Activated CD8-positive, alpha-beta T cell treated with anti-CD3 and anti-CD28 coated beads for 36 hours (primary cell): Measurements from ENCODE around the gene MTMR12. TPM values are rescaled to one million over a fixed set of nuclear protein-coding genes. Genes with fewer than 3 reads are reported as not detected.

Experiments
- ATAC-seq: fragments of 200-7000 bp; cut with Tn5 transposase; one replicate; pipeline ENCODE4 v1.10.0; 2021; ENCODE audit warnings: mild to moderate bottlenecking, moderate library complexity
- CTCF ChIA-PET: fragments of 350-600 bp; sonication (Branson Sonifier 250); formaldehyde crosslinking; loops from one replicate; lab custom pipeline; 2021; ENCODE audit warnings: antibody characterized with exemption; lab: Charles Lee
- POLR2A ChIA-PET: fragments of 350-600 bp; sonication (Branson Sonifier 250); formaldehyde crosslinking; loops from one replicate; lab custom pipeline; 2021; ENCODE audit warnings: antibody characterized with exemption; lab: Charles Lee
- DNase-seq: peaks from one replicate; pipeline ENCODE4 v3.0.0-alpha.2; 2020
- H3K27ac Mint-ChIP-seq: one replicate; pipeline ENCODE4 v1.8.0; 2021; ENCODE audit warnings: mild to moderate bottlenecking, mixed read lengths
- H3K27me3 Mint-ChIP-seq: one replicate; pipeline ENCODE4 v1.8.0; 2021; ENCODE audit warnings: mixed read lengths
- H3K36me3 Mint-ChIP-seq: one replicate; pipeline ENCODE4 v1.8.0; 2021; ENCODE audit warnings: low read depth, mixed read lengths
- H3K4me1 Mint-ChIP-seq: one replicate; pipeline ENCODE4 v1.8.0; 2021; ENCODE audit warnings: low read depth, mixed read lengths
- H3K4me3 Mint-ChIP-seq: one replicate; pipeline ENCODE4 v1.8.0; 2021; ENCODE audit warnings: mild to moderate bottlenecking, moderate library complexity, mixed read lengths
- H3K9me3 Mint-ChIP-seq: one replicate; pipeline ENCODE4 v1.8.0; 2021; ENCODE audit warnings: mixed read lengths
- intact Hi-C: fragments of 100-400 bp; cut with micrococcal nuclease; formaldehyde crosslinking; loops from one replicate; pipeline ENCODE4 v1.10.0; 2022
- total RNA-seq, 2 experiments: library from RNA; stranded (reverse); gene quantifications; one replicate each; pipeline ENCODE4 v1.2.3, GENCODE V29; 2021
- TF ChIP-seq, protein P1 (sequence below): fragments of 200-600 bp; IDR thresholded peaks from one replicate; pipeline ENCODE4 v1.8.0; 2022; ENCODE audit warnings: antibody characterized with exemption, mild to moderate bottlenecking

Gene MTMR12
- total RNA-seq, 2 experiments from 2014 or later = 19.7 to 19.9 TPM

- H3K4me1 Mint-ChIP-seq = peaks cover 31% of the 10 kb centered on the region
- DNase-seq = no peak
- peaks cover 26% of the 10 kb centered on the region for H3K36me3 Mint-ChIP-seq
- H3K27me3 Mint-ChIP-seq = no peaks in the 10 kb centered on the region
- intact Hi-C loops = no loop called here
- H3K9me3 Mint-ChIP-seq = no peaks in the 10 kb centered on the region
- TF ChIP-seq, protein P1, sequence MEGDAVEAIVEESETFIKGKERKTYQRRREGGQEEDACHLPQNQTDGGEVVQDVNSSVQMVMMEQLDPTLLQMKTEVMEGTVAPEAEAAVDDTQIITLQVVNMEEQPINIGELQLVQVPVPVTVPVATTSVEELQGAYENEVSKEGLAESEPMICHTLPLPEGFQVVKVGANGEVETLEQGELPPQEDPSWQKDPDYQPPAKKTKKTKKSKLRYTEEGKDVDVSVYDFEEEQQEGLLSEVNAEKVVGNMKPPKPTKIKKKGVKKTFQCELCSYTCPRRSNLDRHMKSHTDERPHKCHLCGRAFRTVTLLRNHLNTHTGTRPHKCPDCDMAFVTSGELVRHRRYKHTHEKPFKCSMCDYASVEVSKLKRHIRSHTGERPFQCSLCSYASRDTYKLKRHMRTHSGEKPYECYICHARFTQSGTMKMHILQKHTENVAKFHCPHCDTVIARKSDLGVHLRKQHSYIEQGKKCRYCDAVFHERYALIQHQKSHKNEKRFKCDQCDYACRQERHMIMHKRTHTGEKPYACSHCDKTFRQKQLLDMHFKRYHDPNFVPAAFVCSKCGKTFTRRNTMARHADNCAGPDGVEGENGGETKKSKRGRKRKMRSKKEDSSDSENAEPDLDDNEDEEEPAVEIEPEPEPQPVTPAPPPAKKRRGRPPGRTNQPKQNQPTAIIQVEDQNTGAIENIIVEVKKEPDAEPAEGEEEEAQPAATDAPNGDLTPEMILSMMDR = no peak
- no peak for ATAC-seq
- no peak overlapping the region for H3K4me3 Mint-ChIP-seq
- H3K27ac Mint-ChIP-seq = no peak overlapping the region
- ChIA-PET CTCF (interaction anchor here (1.1 to 1.6 kb wide), 3 partner anchors 15 to 54 kb away, joined by 3 to 4 read pairs (median 4); no protein-coding TSS in a partner anchor), POLR2A (interaction anchor here (0.9 kb wide), 1 partner anchor 162 kb away, joined by 3 read pairs; no protein-coding TSS in a partner anchor)
Measured at GRCh38 chr5:32274548-32275395, 38.0 kb downstream of the MTMR12 start.

GRCh38 chr5:32273821-32274220 is 38.9 kb downstream of the MTMR12 start:
- Mint-ChIP-seq H3K4me1 (peaks cover 25% of the 10 kb centered on the region), H3K9me3 (no peaks in the 10 kb centered on the region), H3K27me3 (no peaks in the 10 kb centered on the region), H3K36me3 (peaks cover 23% of the 10 kb centered on the region), H3K4me3 (no peak overlapping the region), H3K27ac (no peak overlapping the region)
- ATAC-seq = no peak
- no peak for DNase-seq
- POLR2A ChIA-PET = interaction anchor here (1.6 kb wide), 1 partner anchor 26 kb away, joined by 3 read pairs; no protein-coding TSS in a partner anchor
- intact Hi-C loops = no loop called here
- TF ChIP-seq, protein P1 = no peak
- CTCF ChIA-PET = interaction anchor here (0.6 to 1.6 kb wide), 4 partner anchors 14 to 75 kb away, joined by 3 to 4 read pairs (median 4); no protein-coding TSS in a partner anchor

GRCh38 chr5:32272746-32273145 is 40.0 kb downstream of the MTMR12 start:
- DNase-seq (no peak), ATAC-seq (no peak)
- no peak overlapping the region for H3K27ac Mint-ChIP-seq
- POLR2A ChIA-PET = interaction anchor here (0.9 to 1.6 kb wide), 2 partner anchors 15 to 24 kb away, joined by 3 read pairs; no protein-coding TSS in a partner anchor
- TF ChIP-seq, protein P1 = no peak
- H3K27me3 Mint-ChIP-seq = no peaks in the 10 kb centered on the region
- CTCF ChIA-PET = interaction anchor here (0.8 to 1.2 kb wide), 3 partner anchors 10 to 180 kb away, joined by 3 to 4 read pairs (median 4); no protein-coding TSS in a partner anchor
- no peak overlapping the region for H3K4me3 Mint-ChIP-seq
- peaks cover 29% of the 10 kb centered on the region for H3K36me3 Mint-ChIP-seq
- peaks cover 16% of the 10 kb centered on the region for H3K4me1 Mint-ChIP-seq
- H3K9me3 Mint-ChIP-seq = no peaks in the 10 kb centered on the region
- intact Hi-C loops = no loop called here

DNA sequence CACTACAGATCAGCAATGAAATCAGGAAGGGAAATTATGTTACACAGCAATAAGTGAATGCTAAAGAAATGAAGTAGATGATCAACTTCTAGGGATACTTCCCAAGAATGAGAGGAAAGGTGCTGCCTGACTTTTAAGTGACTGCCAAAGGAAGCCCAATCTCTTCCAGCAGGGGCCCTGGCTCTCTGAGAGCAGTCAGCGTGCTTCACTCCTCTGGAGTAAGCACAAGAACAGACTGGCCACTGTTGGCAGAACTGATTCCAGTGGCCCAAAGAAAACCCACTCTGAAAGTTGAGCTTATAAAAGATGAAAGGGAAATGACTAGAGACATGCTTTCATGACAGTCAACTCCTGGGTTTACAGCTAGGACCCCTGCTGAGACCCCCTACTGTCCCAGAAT is 41.8 kb downstream of the MTMR12 start:
- no peak for DNase-seq
- POLR2A ChIA-PET = no interaction called here
- peaks cover 5% of the 10 kb centered on the region for H3K4me1 Mint-ChIP-seq

More for the DNA sequence above, 41.8 kb downstream of the MTMR12 start:
- no peak overlapping the region for H3K27ac Mint-ChIP-seq
- CTCF ChIA-PET = interaction anchor here (1.0 to 1.1 kb wide), 2 partner anchors 9 to 58 kb away, joined by 4 read pairs; no protein-coding TSS in a partner anchor
- no peaks in the 10 kb centered on the region for H3K27me3 Mint-ChIP-seq
- no peak overlapping the region for H3K4me3 Mint-ChIP-seq
- H3K36me3 Mint-ChIP-seq = peaks cover 27% of the 10 kb centered on the region
- TF ChIP-seq, protein P1 = no peak
- intact Hi-C loops = no loop called here
- ATAC-seq = no peak
- H3K9me3 Mint-ChIP-seq = no peaks in the 10 kb centered on the region
